RWPE2 (cell line): ENCODE data around the gene VPS54.

Experiments used
- ATAC-seq: fragments of 200-7000 bp; cut with Tn5 transposase; 3 replicates; pipeline ENCODE4 v1.9.1; 2021; ENCODE audit warnings: low read depth
- DNase-seq: peaks from one replicate; pipeline ENCODE4 v3.0.0-alpha.2; 2020; ENCODE audit warnings: low spot score
- H3K27ac ChIP-seq: fragments of 450-650 bp; 2 replicates; pipeline ENCODE4 v1.5.1; 2017; ENCODE audit warnings: mild to moderate bottlenecking; ENCODE audit not compliant: poor library complexity, severe bottlenecking
- H3K27me3 ChIP-seq: fragments of 250-450 bp; sonication (Bioruptor Pico); 2 replicates; pipeline ENCODE4 v1.5.1; 2021; ENCODE audit warnings: mild to moderate bottlenecking, moderate library complexity; ENCODE audit not compliant: insufficient read depth, poor library complexity, severe bottlenecking
- H3K36me3 ChIP-seq: fragments of 250-450 bp; sonication (Bioruptor Pico); 2 replicates; pipeline ENCODE4 v1.5.1; 2020; ENCODE audit warnings: low read depth, mild to moderate bottlenecking, moderate library complexity
- H3K4me1 ChIP-seq: fragments of 250-450 bp; sonication (Bioruptor Pico); 2 replicates; pipeline ENCODE4 v1.5.1; 2021; ENCODE audit warnings: mild to moderate bottlenecking, moderate library complexity; ENCODE audit not compliant: insufficient read depth, poor library complexity, severe bottlenecking
- H3K4me3 ChIP-seq: fragments of 250-450 bp; sonication (Bioruptor Pico); 2 replicates; pipeline ENCODE4 v1.5.1; 2021; ENCODE audit warnings: mild to moderate bottlenecking, moderate library complexity; ENCODE audit not compliant: severe bottlenecking
- H3K9me3 ChIP-seq: fragments of 250-450 bp; sonication (Bioruptor Pico); 2 replicates; pipeline ENCODE4 v1.5.1; 2021; ENCODE audit warnings: mild to moderate bottlenecking, moderate library complexity; ENCODE audit not compliant: severe bottlenecking
- TF ChIP-seq, protein P1 (sequence below): fragments of 450-650 bp; IDR thresholded peaks from one replicate; pipeline ENCODE4 v1.5.1; 2017; ENCODE audit warnings: mild to moderate bottlenecking, moderate library complexity; ENCODE audit not compliant: poor library complexity, severe bottlenecking

Gene VPS54

DNA sequence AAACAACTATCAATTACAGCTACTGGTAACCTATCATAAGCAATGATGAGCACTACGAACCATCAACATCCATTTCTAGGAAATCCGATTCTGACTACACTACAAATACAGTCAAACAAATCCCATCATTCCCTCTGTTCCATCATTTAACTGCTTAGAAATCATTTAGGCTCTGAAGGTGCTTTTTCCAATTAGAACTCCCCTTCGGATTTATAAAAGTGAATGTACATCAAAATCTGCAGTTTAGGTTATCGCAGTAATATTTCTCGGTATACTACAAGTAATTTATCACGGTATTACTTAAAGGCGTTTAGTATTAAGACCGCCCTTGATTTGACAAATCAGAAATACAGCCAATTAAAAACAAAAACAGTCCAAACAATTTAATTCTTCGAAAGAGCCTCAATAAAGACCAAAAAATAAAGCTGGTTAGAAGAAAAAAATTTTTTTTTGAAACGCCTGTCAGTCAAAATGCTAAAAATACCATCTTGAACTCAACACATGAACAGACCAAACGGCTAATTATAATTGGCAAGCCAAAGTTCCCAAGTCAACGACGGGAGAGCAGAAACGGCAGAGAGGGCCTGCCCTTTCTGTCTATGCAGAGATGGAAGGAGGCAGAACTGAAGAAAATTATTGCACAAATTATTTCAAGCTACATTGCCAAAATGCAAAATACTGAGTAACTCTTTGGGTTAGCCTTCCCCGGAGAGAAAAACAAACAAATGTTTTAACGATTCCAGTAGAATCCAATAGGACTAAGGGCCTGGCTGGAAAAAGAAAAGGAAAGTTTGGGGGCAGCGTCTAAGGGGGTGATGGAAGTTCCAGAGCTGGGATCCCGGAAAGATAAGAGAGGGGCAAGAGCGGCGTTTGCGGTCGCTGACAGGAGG is 1.2 kb downstream of the VPS54 start:
- peak overlapping the region; percentile 79 for H3K27ac ChIP-seq
- peak overlapping the region; percentile 83 for H3K4me3 ChIP-seq
- peak; percentile 32; the same call in 2 of the 3 replicates for ATAC-seq
- no peaks in the 10 kb centered on the region for H3K27me3 ChIP-seq
- no peaks in the 10 kb centered on the region for H3K36me3 ChIP-seq
- H3K4me1 ChIP-seq, result peaks cover 25% of the 10 kb centered on the region
- no peaks in the 10 kb centered on the region for H3K9me3 ChIP-seq
- no peak for DNase-seq
- TF ChIP-seq, protein P1, sequence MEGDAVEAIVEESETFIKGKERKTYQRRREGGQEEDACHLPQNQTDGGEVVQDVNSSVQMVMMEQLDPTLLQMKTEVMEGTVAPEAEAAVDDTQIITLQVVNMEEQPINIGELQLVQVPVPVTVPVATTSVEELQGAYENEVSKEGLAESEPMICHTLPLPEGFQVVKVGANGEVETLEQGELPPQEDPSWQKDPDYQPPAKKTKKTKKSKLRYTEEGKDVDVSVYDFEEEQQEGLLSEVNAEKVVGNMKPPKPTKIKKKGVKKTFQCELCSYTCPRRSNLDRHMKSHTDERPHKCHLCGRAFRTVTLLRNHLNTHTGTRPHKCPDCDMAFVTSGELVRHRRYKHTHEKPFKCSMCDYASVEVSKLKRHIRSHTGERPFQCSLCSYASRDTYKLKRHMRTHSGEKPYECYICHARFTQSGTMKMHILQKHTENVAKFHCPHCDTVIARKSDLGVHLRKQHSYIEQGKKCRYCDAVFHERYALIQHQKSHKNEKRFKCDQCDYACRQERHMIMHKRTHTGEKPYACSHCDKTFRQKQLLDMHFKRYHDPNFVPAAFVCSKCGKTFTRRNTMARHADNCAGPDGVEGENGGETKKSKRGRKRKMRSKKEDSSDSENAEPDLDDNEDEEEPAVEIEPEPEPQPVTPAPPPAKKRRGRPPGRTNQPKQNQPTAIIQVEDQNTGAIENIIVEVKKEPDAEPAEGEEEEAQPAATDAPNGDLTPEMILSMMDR, result no peak

DNA sequence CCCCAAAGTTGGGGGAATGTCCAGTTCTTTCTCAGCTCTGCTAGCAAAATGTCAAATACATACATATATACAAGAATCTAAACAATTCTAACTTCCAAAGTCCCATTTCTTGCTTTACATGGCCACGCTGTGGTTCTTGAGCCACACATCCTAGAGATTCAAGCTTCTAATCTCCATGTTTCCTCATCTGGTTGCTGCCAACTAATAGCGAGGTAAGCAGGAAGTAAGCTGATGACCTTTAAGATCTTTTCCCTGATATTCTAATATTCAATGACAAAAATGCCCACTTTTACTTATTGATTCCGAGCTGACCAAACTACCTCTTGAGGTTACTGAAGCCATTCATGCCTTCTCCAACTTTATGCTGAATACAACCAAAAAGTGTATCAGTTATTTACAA is 3.3 kb downstream of the VPS54 start:
- no peaks in the 10 kb centered on the region; the same call in 1 of the 2 replicates for H3K36me3 ChIP-seq
- H3K4me1 ChIP-seq, result peaks cover 16% of the 10 kb centered on the region
- H3K27ac ChIP-seq, result no peak overlapping the region
- ATAC-seq, result no peak
- no peak overlapping the region for H3K4me3 ChIP-seq
- DNase-seq, result no peak
- TF ChIP-seq, protein P1, result no peak
- no peaks in the 10 kb centered on the region for H3K9me3 ChIP-seq
- H3K27me3 ChIP-seq, result no peaks in the 10 kb centered on the region

GRCh38 chr2:64015391-64015790 is 3.8 kb downstream of the VPS54 start:
- Histone ChIP-seq H3K27ac (no peak overlapping the region), H3K4me3 (no peak overlapping the region), H3K9me3 (no peaks in the 10 kb centered on the region), H3K36me3 (peaks cover 4% of the 10 kb centered on the region; the same call in 1 of the 2 replicates), H3K4me1 (peaks cover 16% of the 10 kb centered on the region), H3K27me3 (no peaks in the 10 kb centered on the region)
- DNase-seq (no peak), ATAC-seq (no peak)
- TF ChIP-seq, protein P1, result no peak

DNA sequence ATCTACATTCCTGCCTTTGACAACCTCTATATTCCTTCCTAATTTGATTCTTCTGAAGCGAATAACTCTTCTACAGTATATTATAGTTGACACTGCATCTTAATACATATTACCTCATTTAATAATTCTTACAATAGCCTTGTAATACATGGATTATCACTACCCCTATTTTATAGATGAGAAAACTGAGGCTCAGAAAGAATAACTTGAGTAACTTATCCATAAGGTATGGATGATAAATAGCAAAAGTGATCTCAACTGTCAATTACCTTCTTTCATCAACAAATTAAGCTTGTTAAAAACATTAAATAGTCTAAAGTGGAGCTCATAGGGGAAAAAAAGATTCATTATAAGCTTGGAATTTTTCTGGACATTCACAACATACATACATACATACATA is 4.6 kb downstream of the VPS54 start:
- peaks cover 8% of the 10 kb centered on the region for H3K4me1 ChIP-seq
- H3K36me3 ChIP-seq, result peaks cover 4% of the 10 kb centered on the region; the same call in 1 of the 2 replicates
- DNase-seq, result no peak
- ATAC-seq, result no peak
- no peak overlapping the region for H3K27ac ChIP-seq
- TF ChIP-seq, protein P1, result no peak
- H3K27me3 ChIP-seq, result no peaks in the 10 kb centered on the region
- H3K9me3 ChIP-seq, result no peaks in the 10 kb centered on the region
- no peak overlapping the region for H3K4me3 ChIP-seq

GRCh38 chr2:64013053-64013452 is 6.2 kb downstream of the VPS54 start:
- peaks cover 7% of the 10 kb centered on the region for H3K4me1 ChIP-seq
- H3K4me3 ChIP-seq, result no peak overlapping the region
- TF ChIP-seq, protein P1, result no peak
- H3K27ac ChIP-seq, result no peak overlapping the region
- H3K36me3 ChIP-seq, result peaks cover 4% of the 10 kb centered on the region; the same call in 1 of the 2 replicates
- ATAC-seq, result no peak
- DNase-seq, result no peak
- no peaks in the 10 kb centered on the region for H3K27me3 ChIP-seq
- no peaks in the 10 kb centered on the region for H3K9me3 ChIP-seq
